Vagina (tissue), 2 donors: ENCODE measurements around the gene MROH2B. TPM values are rescaled to one million over a fixed set of nuclear protein-coding genes. Genes with fewer than 3 reads are reported as not detected.

Experiments
- DNase-seq, 2 donors: peaks; one replicate each; pipeline ENCODE4 v3.0.0-alpha.2; 2017; ENCODE audit errors: extremely low spot score in 2 of 2
- H3K27ac ChIP-seq: fragments of 200-600 bp; sonication (generic); one replicate; pipeline ENCODE4 v1.5.1; 2019
- H3K27me3 ChIP-seq: fragments of 200-600 bp; sonication (generic); one replicate; pipeline ENCODE4 v1.5.1; 2019
- H3K36me3 ChIP-seq, 2 donors: fragments of 200-600 bp; sonication (generic); one replicate each; pipeline ENCODE4 v1.5.1; 2017 to 2019
- H3K4me1 ChIP-seq: fragments of 200-600 bp; sonication (generic); one replicate; pipeline ENCODE4 v1.5.1; 2019
- H3K4me3 ChIP-seq, 2 donors: fragments of 200-600 bp; sonication (generic); 1 replicate in 1 of 2; 2 replicates in 1 of 2; pipeline ENCODE4 v1.5.1; 2016 to 2019
- H3K9me3 ChIP-seq: fragments of 200-600 bp; sonication (generic); one replicate; pipeline ENCODE4 v1.5.1; 2019
- POLR2A ChIP-seq, 2 donors: fragments of 450-650 bp; IDR thresholded peaks; one replicate each; pipeline ENCODE4 v1.6.1; 2017; ENCODE audit warnings: antibody characterized with exemption in 2 of 2, mild to moderate bottlenecking in 2 of 2, moderate library complexity in 2 of 2
- POLR2AphosphoS5 ChIP-seq, 2 donors: sonication (generic); formaldehyde crosslinking; IDR thresholded peaks; one replicate each; pipeline ENCODE4 v1.9.0; 2017; ENCODE audit warnings: antibody characterized with exemption in 2 of 2, mild to moderate bottlenecking in 2 of 2, low read depth in 1 of 2; ENCODE audit not compliant: insufficient read depth in 1 of 2
- intact Hi-C: fragments of 100-400 bp; cut with DNase I; formaldehyde crosslinking; loops from one replicate; pipeline ENCODE4 v1.15.1; 2023
- total RNA-seq: library from RNA; depleted of rRNA; stranded (reverse); fragments of >200 nt; gene quantifications from one replicate; pipeline ENCODE4 v1.2.3, GENCODE V29; 2016
- TF ChIP-seq, protein P1 (sequence below), 3 experiments: fragments of 450-650 bp in 2 of 3; fragments of 200-600 bp in 1 of 3; sonication (generic) in 1 of 3; IDR thresholded peaks; one replicate each; pipeline ENCODE4 v1.5.1; 2017 to 2019; ENCODE audit warnings: antibody characterized with exemption in 3 of 3, mild to moderate bottlenecking in 2 of 3, moderate library complexity in 2 of 3

The MROH2B gene
- total RNA-seq, 1 donor from 2014 or later = not detected

DNA sequence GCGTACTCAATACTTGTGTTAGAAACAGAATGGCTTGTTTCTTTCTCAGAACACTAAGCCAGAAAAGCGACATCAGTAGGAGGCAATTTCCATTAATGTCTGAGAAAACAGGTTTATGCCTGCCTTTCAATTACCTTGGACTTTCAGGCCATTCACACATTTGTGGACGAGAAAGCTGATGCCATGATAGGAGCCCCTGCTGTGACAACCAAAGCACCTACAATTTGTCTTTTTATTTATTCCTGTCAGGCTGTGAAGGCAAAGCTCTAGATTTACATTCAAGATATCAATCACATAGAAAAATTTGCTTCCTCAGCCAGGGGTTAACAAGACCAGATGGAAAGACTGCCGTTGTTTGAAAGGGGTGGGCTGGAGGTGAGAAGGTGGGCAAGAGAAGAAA, 85.6 kb downstream of the MROH2B start:
- no peak for DNase-seq
- Histone ChIP-seq H3K27ac (no peak overlapping the region), H3K9me3 (no peaks in the 10 kb centered on the region), H3K27me3 (no peaks in the 10 kb centered on the region), H3K4me1 (peaks cover 4% of the 10 kb centered on the region), H3K4me3 (no peak overlapping the region), H3K36me3 (no peaks in the 10 kb centered on the region)
- TF ChIP-seq POLR2AphosphoS5 (IDR thresholded peaks at IDR 0.05; ENCODE audit: insufficient read depth in 1 of 2, low read depth in 1 of 2) (no peak), POLR2A (IDR thresholded peaks at IDR 0.05) (no peak)
- TF ChIP-seq, protein P1, sequence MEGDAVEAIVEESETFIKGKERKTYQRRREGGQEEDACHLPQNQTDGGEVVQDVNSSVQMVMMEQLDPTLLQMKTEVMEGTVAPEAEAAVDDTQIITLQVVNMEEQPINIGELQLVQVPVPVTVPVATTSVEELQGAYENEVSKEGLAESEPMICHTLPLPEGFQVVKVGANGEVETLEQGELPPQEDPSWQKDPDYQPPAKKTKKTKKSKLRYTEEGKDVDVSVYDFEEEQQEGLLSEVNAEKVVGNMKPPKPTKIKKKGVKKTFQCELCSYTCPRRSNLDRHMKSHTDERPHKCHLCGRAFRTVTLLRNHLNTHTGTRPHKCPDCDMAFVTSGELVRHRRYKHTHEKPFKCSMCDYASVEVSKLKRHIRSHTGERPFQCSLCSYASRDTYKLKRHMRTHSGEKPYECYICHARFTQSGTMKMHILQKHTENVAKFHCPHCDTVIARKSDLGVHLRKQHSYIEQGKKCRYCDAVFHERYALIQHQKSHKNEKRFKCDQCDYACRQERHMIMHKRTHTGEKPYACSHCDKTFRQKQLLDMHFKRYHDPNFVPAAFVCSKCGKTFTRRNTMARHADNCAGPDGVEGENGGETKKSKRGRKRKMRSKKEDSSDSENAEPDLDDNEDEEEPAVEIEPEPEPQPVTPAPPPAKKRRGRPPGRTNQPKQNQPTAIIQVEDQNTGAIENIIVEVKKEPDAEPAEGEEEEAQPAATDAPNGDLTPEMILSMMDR (IDR thresholded peaks at IDR 0.05) = no peak
- intact Hi-C loops = no loop called here

DNA sequence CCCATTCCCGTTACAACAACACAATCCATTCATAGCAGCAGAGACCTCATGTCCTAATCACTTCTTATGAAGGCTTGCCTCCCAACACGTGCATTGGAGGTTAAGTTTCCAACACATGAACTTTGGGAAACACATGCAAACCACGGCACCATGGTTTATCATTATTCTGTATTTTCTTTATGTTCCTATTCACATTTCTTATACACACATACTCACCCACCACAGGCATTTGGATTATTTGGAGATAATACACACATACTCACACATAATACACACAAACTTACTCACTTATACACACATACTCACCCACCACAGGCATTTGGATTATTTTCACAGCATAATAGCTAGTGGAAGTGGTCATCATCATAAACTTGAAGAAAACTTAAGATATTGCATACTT, 86.3 kb downstream of the MROH2B start:
- H3K27ac ChIP-seq = no peak overlapping the region
- TF ChIP-seq, protein P1 (IDR thresholded peaks at IDR 0.05) = no peak
- no peak for TF ChIP-seq POLR2A (IDR thresholded peaks at IDR 0.05)
- TF ChIP-seq POLR2AphosphoS5 (IDR thresholded peaks at IDR 0.05; ENCODE audit: insufficient read depth in 1 of 2, low read depth in 1 of 2) = no peak
- no peaks in the 10 kb centered on the region for H3K9me3 ChIP-seq
- H3K36me3 ChIP-seq = no peaks in the 10 kb centered on the region
- DNase-seq = no peak
- no peak overlapping the region for H3K4me3 ChIP-seq
- intact Hi-C loops = no loop called here
- no peaks in the 10 kb centered on the region for H3K4me1 ChIP-seq
- H3K27me3 ChIP-seq = no peaks in the 10 kb centered on the region

DNA sequence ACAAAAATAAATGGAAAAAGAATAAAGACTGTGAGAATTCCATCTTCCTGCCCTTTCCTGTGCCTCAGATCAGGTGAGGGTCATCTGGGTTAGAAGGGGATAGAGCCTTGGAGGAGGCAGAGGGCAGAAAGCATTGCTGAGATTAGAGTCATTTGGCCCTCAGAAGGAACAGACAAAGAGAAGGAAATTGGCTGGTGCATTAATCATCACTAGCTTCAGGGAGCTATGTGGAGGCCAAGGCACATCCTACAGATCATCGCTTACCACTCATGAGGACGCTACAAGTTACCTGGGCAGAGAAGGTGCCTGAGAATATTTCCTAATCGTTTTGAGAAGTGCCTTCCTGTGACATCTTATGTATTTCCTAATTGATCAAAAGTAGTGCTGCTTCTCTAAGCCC, 87.4 kb downstream of the MROH2B start:
- Histone ChIP-seq H3K36me3 (no peaks in the 10 kb centered on the region), H3K4me1 (no peaks in the 10 kb centered on the region), H3K27me3 (no peaks in the 10 kb centered on the region), H3K9me3 (no peaks in the 10 kb centered on the region), H3K4me3 (no peak overlapping the region), H3K27ac (no peak overlapping the region)
- TF ChIP-seq, protein P1 (IDR thresholded peaks at IDR 0.05) = no peak
- TF ChIP-seq POLR2AphosphoS5 (IDR thresholded peaks at IDR 0.05; ENCODE audit: insufficient read depth in 1 of 2, low read depth in 1 of 2) (no peak), POLR2A (IDR thresholded peaks at IDR 0.05) (no peak)
- DNase-seq = no peak
- intact Hi-C loops = no loop called here

DNA sequence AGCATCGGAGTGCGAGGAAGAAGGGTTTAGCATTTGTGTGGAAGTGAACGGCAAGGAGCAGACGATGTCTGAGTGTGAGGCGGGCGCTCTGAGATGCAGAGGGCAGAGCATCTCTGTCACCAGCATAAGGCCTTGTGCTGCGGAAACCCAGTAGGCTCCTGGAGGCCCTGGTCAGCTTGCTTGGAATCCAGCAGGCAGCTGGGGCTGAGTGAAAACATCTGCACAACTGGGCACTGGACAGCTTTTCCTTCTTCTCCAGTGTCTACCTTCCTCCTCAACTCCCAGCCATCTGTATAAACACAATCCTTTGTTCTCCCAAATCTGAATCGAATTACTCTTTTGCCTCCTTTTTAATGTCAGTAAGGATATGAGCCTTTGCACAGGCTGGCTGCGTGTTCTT, 89.7 kb downstream of the MROH2B start:
- no peak for TF ChIP-seq POLR2A (IDR thresholded peaks at IDR 0.05)
- TF ChIP-seq POLR2AphosphoS5 (IDR thresholded peaks at IDR 0.05; ENCODE audit: insufficient read depth in 1 of 2, low read depth in 1 of 2) = no peak
- TF ChIP-seq, protein P1 (IDR thresholded peaks at IDR 0.05) = no peak
- Histone ChIP-seq H3K36me3 (no peaks in the 10 kb centered on the region), H3K27me3 (no peaks in the 10 kb centered on the region), H3K4me3 (no peak overlapping the region), H3K9me3 (no peaks in the 10 kb centered on the region), H3K27ac (no peak overlapping the region), H3K4me1 (no peaks in the 10 kb centered on the region)
- intact Hi-C loops = no loop called here
- no peak for DNase-seq

DNA sequence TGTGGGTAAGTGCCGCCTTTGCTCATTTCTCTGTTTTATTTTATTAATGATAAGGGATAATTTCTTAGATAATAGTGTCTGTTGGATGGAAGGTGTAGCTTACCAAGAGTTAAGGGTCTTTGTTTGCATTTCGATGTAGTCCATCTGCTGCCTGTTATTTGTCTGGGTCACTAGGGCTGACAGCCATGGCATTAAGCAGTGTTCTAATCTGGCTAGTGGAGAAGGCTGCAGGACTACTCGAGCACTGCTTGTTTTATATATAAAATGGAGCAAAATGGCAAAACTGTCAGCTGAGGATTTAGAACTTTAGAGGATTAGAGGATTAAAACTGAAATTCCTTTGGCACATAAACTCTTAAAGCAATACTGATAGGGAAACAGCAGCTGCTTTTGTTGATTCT, 94.3 kb downstream of the MROH2B start:
- TF ChIP-seq POLR2A (IDR thresholded peaks at IDR 0.05) = no peak
- TF ChIP-seq, protein P1 (IDR thresholded peaks at IDR 0.05) = no peak
- no peak for TF ChIP-seq POLR2AphosphoS5 (IDR thresholded peaks at IDR 0.05; ENCODE audit: insufficient read depth in 1 of 2, low read depth in 1 of 2)

More for the DNA sequence above, 94.3 kb downstream of the MROH2B start:
- intact Hi-C loops = no loop called here
- Histone ChIP-seq H3K4me1 (no peaks in the 10 kb centered on the region), H3K9me3 (no peaks in the 10 kb centered on the region), H3K4me3 (no peak overlapping the region), H3K27me3 (no peaks in the 10 kb centered on the region), H3K27ac (no peak overlapping the region), H3K36me3 (no peaks in the 10 kb centered on the region)
- no peak for DNase-seq
